MM.1S (cell line): ENCODE measurements around the gene TRMT13.

Experiments
- CTCF ChIP-seq: fragments of 300-600 bp; sonication (generic); IDR thresholded peaks from 2 replicates; pipeline ENCODE4 v1.5.1; 2016; ENCODE audit warnings: antibody characterized with exemption, low read length, mixed read lengths
- EZH2 ChIP-seq: fragments of 300-600 bp; sonication (generic); optimal IDR thresholded peaks from 2 replicates; pipeline ENCODE3; 2017; ENCODE audit warnings: low read depth, mild to moderate bottlenecking, antibody characterized with exemption, low read length, mixed read lengths
- EZH2phosphoT487 ChIP-seq: fragments of 300-600 bp; sonication (generic); IDR thresholded peaks from 2 replicates; pipeline ENCODE4 v1.6.1; 2018; ENCODE audit warnings: antibody characterized with exemption, low read length

DNA sequence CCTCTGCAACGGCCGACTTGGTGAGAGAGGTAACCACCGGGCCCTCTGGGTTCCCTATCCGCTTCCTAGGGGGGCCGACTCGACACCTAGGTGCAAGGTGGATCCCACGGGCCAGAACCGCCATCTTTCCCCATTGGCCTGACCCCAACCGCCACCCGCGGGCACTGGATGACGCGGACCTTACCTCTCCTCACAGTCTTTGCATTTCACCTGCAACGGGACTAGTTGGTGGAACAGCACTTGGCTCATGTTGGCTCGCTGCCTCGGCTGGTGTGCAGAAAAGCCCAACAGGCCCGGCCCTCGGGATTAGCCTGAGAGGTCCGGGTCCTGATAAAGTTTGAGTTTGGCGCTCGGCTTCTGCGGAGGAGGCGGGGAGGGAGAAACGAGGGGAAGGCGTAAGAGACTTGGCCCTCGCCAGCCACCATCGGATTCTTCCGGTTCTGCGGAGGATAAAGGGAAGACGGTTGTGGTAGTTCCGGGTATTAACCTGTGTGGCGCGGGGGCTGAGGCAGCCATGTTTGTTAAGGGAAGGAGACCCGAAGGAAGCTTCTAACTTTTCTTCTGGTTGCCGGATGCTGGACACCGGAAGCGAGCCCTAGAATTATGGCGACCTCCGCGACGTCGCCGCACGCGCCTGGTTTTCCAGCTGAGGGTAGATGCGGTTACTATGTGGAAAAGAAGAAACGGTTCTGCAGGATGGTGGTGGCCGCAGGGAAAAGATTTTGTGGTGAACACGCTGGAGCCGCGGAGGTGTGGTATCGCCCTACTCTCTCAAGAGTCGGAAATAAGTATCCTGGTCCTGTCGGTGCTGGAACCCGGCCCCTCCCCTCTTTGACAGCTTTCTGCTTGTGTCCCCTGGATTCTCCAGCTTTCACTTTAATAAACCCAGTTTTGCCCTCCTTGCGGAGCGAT, at the start of gene TRMT13, which contains the start of gene SASS6:
- TF ChIP-seq CTCF = no peak
- TF ChIP-seq EZH2 = no peak
- no peak for TF ChIP-seq EZH2phosphoT487
